Neural cell (in vitro differentiated cells): ENCODE results near the gene ITGA8. TPM values are rescaled to one million over a fixed set of nuclear protein-coding genes. Genes with fewer than 3 reads are reported as not detected.

Source experiments
- H2AFZ ChIP-seq: fragments of 200-600, 300-800 bp; sonication (generic), shearing (Covaris generic); 2 replicates; pipeline ENCODE4 v1.6.0; 2014; ENCODE audit warnings: low read depth, mild to moderate bottlenecking, antibody characterized with exemption, low read length, moderate library complexity
- H3F3A ChIP-seq: fragments of 200-600 bp; shearing (Covaris generic); 2 replicates; pipeline ENCODE4 v1.6.1; 2016; ENCODE audit warnings: mild to moderate bottlenecking, moderate library complexity, mixed read lengths, antibody characterized with exemption, low read length; ENCODE audit not compliant: insufficient read depth, poor library complexity, severe bottlenecking
- H3K27ac ChIP-seq: fragments of 200-600, 300-800 bp; sonication (generic), shearing (Covaris generic); 2 replicates; pipeline ENCODE4 v1.5.1; 2014; ENCODE audit warnings: mild to moderate bottlenecking, low read length, moderate library complexity
- H3K27me3 ChIP-seq: fragments of 300-800, 200-600 bp; sonication (generic), shearing (Covaris generic); 2 replicates; pipeline ENCODE4 v1.6.0; 2014; ENCODE audit warnings: mild to moderate bottlenecking, low read depth, low read length, moderate library complexity; ENCODE audit not compliant: insufficient read depth
- H3K36me3 ChIP-seq: fragments of 300-800, 200-600 bp; sonication (generic), shearing (Covaris generic); 2 replicates; pipeline ENCODE4 v1.5.1; 2014; ENCODE audit warnings: mild to moderate bottlenecking, antibody characterized with exemption, low read length, moderate library complexity; ENCODE audit not compliant: insufficient read depth
- H3K4me2 ChIP-seq: fragments of 300-800, 200-600 bp; sonication (generic), shearing (Covaris generic); 2 replicates; pipeline ENCODE4 v1.6.0; 2014; ENCODE audit warnings: mild to moderate bottlenecking, low read length
- H3K4me3 ChIP-seq: fragments of 300-800, 200-600 bp; sonication (generic), shearing (Covaris generic); 2 replicates; pipeline ENCODE4 v1.5.1; 2014; ENCODE audit warnings: mild to moderate bottlenecking, low read length, moderate library complexity
- H3K79me2 ChIP-seq: fragments of 200-600 bp; shearing (Covaris generic); replicated peaks from 2 replicates; pipeline ENCODE4 v1.6.0; 2014; ENCODE audit warnings: mild to moderate bottlenecking, low read length, moderate library complexity; ENCODE audit not compliant: insufficient read depth
- H3K9ac ChIP-seq: fragments of 300-800, 200-600 bp; sonication (generic), shearing (Covaris generic); 2 replicates; pipeline ENCODE4 v1.6.1; 2016; ENCODE audit warnings: mild to moderate bottlenecking, low read length, mixed read lengths
- H3K9me2 ChIP-seq: fragments of 200-600 bp; shearing (Covaris generic); 2 replicates; pipeline ENCODE4 v1.6.1; 2016; ENCODE audit warnings: mild to moderate bottlenecking, low read length, mixed read lengths; ENCODE audit not compliant: insufficient read depth
- H3K9me3 ChIP-seq: fragments of 200-600, 300-800 bp; sonication (generic), shearing (Covaris generic); 2 replicates; pipeline ENCODE4 v1.6.1; 2016; ENCODE audit warnings: mild to moderate bottlenecking, mixed run types, low read length, moderate library complexity, mixed read lengths
- H4K20me1 ChIP-seq: fragments of 200-600 bp; shearing (Covaris generic); 2 replicates; pipeline ENCODE4 v1.6.1; 2016; ENCODE audit warnings: mild to moderate bottlenecking, mixed run types; ENCODE audit not compliant: insufficient read depth
- CTCF ChIP-seq: fragments of 450-650 bp; IDR thresholded peaks from 2 replicates; pipeline ENCODE4 v1.5.1; 2014; ENCODE audit warnings: antibody characterized with exemption, mild to moderate bottlenecking, moderate library complexity; ENCODE audit not compliant: poor library complexity, severe bottlenecking
- EP300 ChIP-seq: fragments of 450-650 bp; conservative IDR thresholded peaks from 2 replicates; pipeline ENCODE4 v1.6.1; 2014; ENCODE audit warnings: antibody characterized with exemption, mild to moderate bottlenecking, moderate library complexity; ENCODE audit not compliant: poor library complexity, severe bottlenecking
- EZH2 ChIP-seq: fragments of 200-600, 300-800 bp; shearing (Covaris generic), sonication (generic); IDR thresholded peaks from 2 replicates; pipeline ENCODE4 v1.6.1; 2014; ENCODE audit warnings: antibody characterized with exemption, low read length, borderline replicate concordance, mild to moderate bottlenecking; ENCODE audit not compliant: insufficient read depth, poor library complexity, severe bottlenecking
- MXI1 ChIP-seq: fragments of 450-650 bp; conservative IDR thresholded peaks from 2 replicates; pipeline ENCODE4 v1.6.1; 2014; ENCODE audit warnings: antibody characterized with exemption, mild to moderate bottlenecking; ENCODE audit not compliant: poor library complexity, severe bottlenecking
- POLR2AphosphoS5 ChIP-seq: IDR thresholded peaks from 2 replicates; pipeline ENCODE4 v1.6.1; 2012
- RAD21 ChIP-seq: fragments of 450-650 bp; conservative IDR thresholded peaks from 2 replicates; pipeline ENCODE4 v1.6.1; 2014; ENCODE audit warnings: antibody characterized with exemption, mild to moderate bottlenecking, moderate library complexity
- REST ChIP-seq: IDR thresholded peaks from 2 replicates; pipeline ENCODE4 v1.6.1; 2012; ENCODE audit warnings: borderline replicate concordance
- SMC3 ChIP-seq: fragments of 450-650 bp; conservative IDR thresholded peaks from 2 replicates; pipeline ENCODE4 v1.6.1; 2014; ENCODE audit warnings: antibody characterized with exemption, mild to moderate bottlenecking, moderate library complexity; ENCODE audit not compliant: poor library complexity
- TAF1 ChIP-seq: IDR thresholded peaks from 2 replicates; pipeline ENCODE4 v1.6.1; 2012; ENCODE audit warnings: low read depth
- polyA plus RNA-seq: library from polyadenylated mRNA; depleted of rRNA; stranded (reverse); fragments of >200 nt; gene quantifications from 2 replicates; pipeline ENCODE4 v1.2.3, GENCODE V29; 2014

Gene ITGA8
- polyA plus RNA-seq, 1 donor from 2014 or later, result 0.11 TPM

- Histone ChIP-seq H3F3A (no peaks in the 10 kb centered on the region), H3K4me2 (no peak overlapping the region), H3K79me2 (no peaks in the 10 kb centered on the region), H3K9me3 (no peaks in the 10 kb centered on the region), H3K4me3 (no peak overlapping the region), H4K20me1 (no peaks in the 10 kb centered on the region), H3K9me2 (no peaks in the 10 kb centered on the region), H3K9ac (no peak overlapping the region), H3K36me3 (no peaks in the 10 kb centered on the region), H2AFZ (no peak overlapping the region), H3K27me3 (no peaks in the 10 kb centered on the region), H3K27ac (no peak overlapping the region)
- TF ChIP-seq REST, result no peak
- no peak for TF ChIP-seq RAD21
- TF ChIP-seq MXI1, result no peak
- no peak for TF ChIP-seq EP300
- TF ChIP-seq EZH2, result no peak
Observed at GRCh38 chr10:15484128-15484527, 235.6 kb downstream of the ITGA8 start.

GRCh38 chr10:15483215-15484075 lies 236.3 kb downstream of the ITGA8 start:
- Histone ChIP-seq H3K9me2 (no peaks in the 10 kb centered on the region), H3K79me2 (no peaks in the 10 kb centered on the region), H3K4me3 (no peak overlapping the region), H3K9ac (no peak overlapping the region), H4K20me1 (no peaks in the 10 kb centered on the region), H3F3A (no peaks in the 10 kb centered on the region), H3K27ac (no peak overlapping the region), H3K4me2 (no peak overlapping the region), H3K36me3 (no peaks in the 10 kb centered on the region), H2AFZ (no peak overlapping the region), H3K27me3 (no peaks in the 10 kb centered on the region), H3K9me3 (no peaks in the 10 kb centered on the region)
- TF ChIP-seq EP300, result no peak
- no peak for TF ChIP-seq RAD21
- TF ChIP-seq CTCF, result no peak
- no peak for TF ChIP-seq REST
- TF ChIP-seq POLR2AphosphoS5, result no peak
- no peak for TF ChIP-seq TAF1
- no peak for TF ChIP-seq EZH2
- no peak for TF ChIP-seq SMC3
- TF ChIP-seq MXI1, result no peak
